Iris pigment epithelial cell (primary cell): Measurements from ENCODE around the gene SLC29A3.

ENCODE experiments used
- DNase-seq: peaks from one replicate; pipeline ENCODE4 v3.0.0-alpha.2; 2011; ENCODE audit warnings: low read depth

The SLC29A3 gene

DNA sequence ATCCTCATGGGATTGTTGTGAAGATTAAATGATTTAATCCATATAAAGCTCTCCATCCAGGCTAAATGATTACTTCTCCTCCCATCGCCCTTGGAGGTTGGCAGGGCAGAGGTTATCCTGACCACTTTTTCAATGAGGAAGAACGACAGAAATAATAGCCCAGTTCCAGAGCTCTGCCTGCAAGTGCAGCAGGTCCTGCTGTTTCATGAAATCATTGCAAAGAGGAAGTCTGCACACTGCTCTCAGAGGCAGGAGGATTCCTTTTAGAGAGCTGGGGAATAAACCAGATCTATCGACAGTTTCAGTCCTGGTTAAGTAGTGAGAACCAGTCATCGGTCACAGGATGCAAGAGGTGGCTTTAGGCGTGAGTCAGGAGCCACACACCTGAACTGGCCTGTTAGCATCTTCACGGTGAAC, 52.7 kb downstream of the SLC29A3 start:
- no peak for DNase-seq

DNA sequence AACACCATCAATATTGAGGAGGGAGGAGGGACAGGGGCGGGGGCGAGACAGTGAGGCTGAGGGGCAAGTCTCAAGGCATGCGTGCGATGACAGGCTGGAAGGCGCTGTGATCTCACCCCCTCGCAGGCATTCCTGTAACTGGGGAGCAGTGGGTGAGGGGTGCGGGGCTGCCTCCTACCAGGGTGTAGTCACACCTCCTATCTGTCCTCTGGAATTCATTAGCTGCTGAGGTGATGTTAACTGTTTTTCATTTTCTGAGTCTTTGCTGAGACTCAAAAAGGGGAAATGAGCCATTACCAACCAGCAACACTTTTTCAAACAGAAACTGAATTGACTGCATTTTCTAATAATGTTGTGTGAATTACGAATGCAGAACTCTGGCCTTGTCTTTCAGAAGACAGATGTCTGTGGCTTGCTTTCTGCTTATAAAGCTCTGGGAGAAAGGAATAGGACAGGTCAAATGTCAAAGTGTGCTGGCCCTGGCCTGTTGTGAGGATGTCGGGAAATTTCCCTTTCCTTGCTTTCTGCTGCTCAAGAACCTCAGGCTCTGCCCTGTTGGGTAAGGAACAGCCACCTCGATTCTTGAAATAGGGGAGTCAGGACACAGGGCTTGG, 53.9 kb downstream of the SLC29A3 start:
- no peak for DNase-seq

DNA sequence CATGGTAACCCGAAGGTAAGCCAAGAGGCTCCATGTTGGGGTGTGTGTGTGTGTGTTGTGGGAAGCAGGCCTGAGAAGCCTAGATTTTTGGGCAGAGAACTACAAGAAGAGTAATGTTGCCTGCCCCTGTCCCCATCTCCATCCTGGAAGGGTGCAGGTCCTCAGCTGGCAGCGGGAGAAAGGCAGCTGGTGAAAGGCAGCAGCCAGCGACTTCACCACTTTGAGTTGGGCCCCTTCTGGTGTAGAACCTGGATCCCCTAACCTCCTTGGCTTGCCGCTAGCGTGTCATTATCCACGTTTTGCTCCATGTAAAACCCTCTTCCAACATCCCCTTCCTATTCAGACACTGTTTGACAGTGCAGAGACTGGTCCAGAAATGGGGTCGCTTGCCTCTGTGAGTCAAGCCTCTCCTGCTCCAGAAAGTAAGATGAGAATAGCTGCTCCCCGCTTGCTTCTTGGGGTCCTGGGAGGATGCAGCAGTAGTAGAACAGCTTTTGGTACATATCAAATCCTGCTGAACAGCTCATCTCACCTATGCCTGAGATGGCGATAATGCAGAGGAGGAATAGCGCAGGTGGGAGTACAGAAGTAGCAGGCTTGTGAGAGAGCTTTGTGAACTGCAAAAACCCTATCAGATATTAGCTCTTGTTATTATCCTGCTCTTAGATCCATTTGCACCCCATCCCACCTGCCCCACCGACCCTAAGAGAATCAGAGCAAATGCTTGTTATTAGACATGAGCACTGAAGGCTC, 55.6 kb downstream of the SLC29A3 start:
- no peak for DNase-seq

DNA sequence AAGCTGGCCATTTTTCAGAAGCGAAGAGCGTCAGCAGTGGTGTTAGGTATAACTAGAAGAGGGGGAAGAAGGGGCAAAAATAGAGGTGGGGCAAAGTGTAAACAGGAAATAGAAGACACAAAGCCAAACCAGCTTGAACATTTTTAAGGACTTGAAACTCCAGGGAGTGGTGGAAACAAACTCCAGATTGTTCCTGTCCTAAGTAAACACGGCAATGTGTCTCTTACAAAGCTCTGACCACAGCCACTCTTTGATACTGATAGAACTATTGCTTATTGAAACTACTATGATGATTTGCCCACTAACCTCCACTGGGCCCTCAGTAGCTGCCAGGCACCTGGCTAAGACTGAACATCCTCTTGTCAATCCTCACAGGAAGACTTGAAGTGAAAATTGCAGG, 56.9 kb downstream of the SLC29A3 start:
- no peak for DNase-seq

DNA sequence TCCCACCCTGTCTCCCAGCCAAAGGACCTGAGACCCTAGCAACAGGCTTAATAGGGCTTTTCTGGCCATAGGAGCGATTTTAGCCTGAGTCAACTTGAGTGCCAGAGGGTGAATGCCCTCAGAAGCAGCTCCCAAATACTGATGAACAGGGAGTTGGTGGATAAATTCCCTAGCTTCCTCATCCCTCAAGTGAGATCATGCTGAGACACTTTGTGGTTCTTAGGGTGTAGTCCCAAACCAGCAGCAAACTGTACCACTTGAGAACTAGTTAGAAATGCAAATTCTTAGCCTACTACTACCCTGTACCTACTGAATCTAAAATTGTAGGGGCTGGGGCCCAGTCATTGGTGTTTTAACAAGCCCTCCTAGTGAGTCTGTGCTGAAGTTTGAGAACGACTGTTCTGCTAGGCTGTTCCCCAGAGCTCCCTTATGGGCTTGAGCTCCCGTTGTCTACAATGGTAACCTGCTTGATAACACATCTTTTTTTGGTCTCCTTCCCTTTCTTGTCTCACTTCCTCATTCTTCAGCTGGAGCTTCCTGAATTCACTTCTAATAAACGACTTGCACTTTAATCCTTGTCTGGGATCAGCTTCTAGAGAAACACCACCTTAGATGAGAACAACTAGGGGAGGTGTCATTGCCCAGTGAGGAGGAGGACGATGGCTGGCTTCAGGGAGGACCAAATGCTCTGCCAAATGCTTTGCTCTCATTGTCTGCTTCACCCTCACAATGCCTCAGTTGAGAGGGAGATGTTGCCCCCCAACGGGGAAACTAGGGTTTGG, 59.5 kb downstream of the SLC29A3 start:
- no peak for DNase-seq

DNA sequence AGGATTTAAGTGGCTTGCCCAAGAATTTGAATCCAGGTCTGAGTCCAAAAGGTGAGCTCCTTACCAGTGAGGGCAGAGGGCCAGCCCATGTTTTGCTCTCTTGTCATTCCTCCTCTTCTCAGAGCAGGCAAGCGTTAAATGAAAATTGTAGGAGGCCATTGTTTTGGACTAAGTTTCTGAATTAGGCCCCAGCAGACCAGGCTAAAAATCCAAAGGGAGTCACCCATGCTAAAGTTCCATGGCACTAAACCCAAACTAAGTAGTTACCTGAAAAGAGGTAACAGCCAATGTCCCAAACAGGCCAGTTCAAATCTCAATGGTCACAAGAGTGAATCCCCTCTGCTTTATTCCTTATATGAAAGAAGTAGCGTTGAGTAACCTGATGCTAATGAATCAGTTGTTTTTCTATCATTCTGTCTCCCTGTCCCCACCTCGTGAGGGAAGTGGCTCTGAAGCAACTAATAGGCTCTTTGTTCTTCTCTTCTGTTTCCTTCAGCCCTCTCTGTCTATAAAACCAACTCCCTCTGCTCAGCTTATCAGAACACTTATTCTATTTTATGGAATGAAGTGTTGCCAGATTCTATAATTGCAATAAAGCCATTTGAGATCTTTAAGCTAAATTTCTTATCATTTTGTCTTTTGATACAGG, 60.2 kb downstream of the SLC29A3 start:
- DNase-seq = no peak

DNA sequence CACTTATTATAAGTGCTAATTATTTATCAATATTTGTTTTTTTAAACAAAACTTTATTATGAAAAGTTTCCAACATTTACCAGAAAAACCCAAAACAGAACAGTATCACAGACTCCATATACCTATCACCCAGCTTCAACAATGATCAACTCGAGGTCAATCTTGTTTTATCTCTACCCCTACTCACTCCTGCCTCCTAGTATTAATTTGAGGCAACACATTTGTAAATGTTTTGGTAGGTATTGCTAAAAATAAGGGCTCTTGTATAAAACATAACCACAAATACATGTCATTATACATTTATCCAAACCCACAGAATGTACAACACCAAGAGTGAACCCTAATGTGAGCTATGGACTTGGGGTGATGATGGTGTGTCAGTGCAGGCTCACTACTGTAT, 61.8 kb downstream of the SLC29A3 start:
- DNase-seq = no peak

DNA sequence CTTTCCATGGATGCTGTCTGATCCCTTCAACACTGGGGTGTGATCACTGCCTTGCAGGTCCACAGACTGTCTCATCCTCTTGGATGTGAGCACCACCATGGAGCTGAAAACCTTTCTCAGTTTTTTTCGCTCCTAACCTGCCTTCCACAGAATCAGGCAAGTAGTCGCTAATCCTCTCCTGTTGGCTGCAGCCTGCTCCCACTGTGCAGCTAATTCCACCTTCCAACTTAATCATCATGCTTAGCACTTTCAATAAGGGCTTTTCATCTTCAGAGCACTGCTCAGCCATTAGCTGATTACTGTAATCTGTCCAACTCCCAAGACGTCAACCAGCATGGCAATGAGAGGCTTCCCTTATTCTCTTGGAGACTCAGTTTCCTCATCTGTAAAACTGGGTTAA, 62.6 kb downstream of the SLC29A3 start:
- no peak for DNase-seq

DNA sequence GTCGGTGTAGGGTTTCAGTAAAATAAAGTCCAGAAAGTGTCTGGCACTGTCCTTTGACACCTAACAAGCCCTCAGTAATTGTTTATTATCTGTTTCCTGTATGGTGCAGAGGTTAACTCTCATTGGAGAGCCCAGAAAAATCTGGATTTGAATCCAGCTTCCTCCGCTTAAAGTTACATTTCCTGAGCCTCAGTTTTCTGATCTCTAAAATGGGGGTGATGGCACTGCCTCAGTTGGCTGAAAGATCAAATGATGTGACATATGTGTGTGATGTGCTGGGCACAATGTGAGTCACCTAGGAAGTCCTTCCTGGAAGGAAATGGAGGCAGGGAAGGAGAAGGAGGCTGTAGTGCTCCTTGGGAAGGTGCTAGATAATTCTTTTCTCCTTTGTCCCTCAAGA, 63.0 kb downstream of the SLC29A3 start:
- no peak for DNase-seq

DNA sequence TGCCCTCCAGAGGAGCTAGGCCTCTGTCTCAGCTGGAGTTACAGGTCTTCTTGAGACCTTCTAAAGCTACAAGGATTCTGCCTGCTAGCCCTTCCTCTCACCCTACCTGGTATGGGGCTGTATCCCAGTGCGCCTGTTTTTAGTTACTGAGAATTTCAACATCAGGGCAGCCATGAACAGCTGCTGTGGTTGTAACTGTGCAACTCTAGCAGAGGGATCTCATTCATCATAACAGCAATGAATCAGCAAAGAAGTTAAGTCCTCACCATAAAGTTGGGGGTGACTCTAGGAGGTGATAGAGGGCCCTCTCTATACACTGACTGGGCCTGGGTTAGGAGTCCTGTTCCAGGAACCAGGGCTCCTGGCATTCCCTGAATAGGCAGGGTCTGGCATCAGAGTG, 63.7 kb downstream of the SLC29A3 start:
- peak; percentile 14 for DNase-seq

DNA sequence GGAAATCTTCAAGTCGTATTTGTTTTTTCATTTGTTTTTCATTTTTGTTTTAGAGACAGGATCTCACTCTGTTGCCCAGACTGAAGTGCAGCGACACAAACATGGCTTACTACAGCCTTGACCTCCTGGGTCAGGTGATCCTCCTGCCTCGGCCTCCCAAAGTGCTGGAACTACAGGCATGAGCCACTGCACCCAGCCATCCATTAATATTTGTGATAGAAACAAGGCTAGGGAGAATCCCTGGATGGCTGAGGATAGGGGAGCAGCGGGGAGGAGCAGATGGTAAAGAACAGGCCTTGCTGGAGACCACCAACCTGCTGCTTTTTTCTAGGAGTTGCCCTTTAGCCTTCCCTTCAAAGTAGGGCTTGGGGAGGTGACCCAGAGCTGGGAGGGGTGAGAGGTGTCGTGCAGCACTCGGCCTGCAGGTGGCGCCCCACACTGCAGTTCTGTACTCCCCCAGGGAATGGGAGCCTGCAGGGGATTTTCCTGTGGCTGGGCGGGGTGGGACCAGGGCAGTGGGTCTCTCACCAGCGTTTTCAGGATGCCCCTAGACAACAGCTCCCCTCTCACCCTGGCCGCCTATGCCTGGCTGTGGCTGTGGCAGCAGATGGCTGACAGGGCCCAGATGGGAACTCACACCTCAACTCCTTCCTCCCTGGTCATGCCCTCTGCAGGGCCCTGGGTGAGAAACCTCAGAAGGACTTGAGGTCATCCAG, 65.1 kb downstream of the SLC29A3 start:
- peak; percentile 26 for DNase-seq

DNA sequence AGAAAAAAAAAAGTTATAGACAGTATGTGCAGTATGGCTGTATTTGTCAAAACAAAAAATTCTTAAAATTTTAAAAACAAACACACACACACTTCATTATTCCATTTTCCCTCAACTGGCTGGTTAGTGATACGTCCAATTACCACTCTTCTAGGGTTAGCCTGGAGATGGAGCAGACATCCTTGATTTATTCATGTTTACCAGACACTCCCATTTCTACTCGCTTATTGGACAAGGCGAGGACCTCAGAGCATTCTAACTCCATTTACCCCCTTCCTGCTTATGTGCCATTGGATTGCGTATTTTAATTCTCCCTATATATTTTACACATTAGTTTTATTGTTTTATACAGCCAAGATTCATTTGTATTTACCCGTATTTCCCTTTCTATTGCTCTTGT, 69.1 kb downstream of the SLC29A3 start:
- no peak for DNase-seq

DNA sequence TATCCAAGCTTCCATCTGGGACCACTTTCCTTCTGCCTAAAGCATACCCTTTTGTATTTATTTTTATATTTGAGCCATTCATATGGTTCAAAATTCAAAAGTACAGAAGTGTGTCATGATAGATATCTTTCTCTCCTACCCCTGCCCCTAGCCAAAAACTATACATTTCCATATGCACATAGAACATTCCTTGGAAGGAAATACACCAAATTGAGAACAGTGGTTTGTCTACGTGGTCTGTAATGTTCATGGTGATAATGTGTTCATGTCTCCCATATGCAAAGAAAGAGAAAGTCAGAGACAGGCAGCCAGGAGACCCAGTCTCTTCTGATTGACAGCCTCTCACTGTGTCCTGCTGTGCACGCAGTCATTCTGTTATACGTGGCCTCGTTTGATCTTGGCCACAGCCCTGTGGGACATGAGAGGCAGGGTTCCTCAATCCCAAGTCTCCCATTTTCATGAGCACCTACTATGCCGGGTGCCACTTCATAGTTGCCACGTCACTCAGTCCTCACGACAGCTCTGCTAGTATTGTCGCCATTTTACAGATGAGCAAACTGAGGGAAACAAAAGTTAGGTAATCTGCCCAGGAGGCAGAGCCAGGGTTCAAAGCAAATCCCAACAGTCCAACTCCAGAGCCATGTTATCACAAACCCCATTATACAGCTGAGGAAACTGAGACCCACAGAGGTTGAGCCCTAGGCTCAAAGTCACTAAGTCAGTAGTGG, 69.7 kb downstream of the SLC29A3 start:
- DNase-seq = no peak

DNA sequence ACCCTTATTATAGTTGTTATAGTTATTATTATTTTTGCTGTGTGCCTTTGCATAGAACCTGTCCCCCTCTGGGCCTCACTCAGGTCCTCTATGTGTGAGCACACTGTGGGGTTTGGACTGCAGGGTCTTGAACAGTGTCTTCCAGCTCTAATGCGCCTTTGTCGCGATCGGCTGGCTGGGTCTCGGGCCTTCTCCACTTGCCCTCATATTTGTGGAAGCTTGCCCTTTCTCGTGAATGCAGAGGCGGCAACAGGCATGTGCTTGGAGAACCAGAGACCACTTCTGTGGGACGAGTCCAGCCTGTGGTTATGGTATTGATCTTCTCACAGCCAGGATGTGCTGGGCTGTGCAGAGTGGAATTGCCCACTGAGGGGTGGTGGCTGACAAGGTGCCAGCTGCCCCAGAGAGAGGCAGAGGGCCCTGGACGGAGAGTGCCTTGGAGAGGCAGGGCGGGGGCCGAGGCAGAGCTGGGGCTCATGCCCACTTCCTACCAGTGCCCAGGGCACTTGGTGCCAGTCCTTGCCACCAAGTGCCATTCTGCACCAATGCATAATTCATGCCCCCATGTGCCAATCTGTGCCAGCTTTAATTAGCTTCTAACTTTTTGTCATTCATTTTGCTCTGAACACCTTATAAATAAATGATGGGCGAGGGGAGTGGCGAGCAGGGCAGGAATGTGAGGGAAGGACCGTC, 70.9 kb downstream of the SLC29A3 start:
- no peak for DNase-seq

DNA sequence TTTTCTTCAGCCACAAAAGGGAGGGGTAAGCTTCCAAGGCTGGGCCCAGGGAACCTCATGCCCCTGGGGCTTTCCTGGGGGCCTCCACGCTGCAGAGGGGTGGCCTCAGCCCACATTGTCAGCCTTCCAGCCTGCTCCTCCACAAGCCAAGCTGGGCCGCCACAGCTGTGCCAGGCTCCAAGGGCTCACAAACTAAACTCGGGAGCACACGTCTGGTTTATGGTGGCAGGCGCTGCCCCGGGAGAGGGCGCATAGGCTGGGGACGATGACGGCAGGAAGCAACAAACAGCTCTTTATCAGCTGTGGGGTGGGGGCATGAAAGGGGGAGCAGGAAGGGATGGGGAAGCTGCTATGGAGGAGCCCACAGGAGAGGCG, 71.4 kb downstream of the SLC29A3 start:
- no peak for DNase-seq

DNA sequence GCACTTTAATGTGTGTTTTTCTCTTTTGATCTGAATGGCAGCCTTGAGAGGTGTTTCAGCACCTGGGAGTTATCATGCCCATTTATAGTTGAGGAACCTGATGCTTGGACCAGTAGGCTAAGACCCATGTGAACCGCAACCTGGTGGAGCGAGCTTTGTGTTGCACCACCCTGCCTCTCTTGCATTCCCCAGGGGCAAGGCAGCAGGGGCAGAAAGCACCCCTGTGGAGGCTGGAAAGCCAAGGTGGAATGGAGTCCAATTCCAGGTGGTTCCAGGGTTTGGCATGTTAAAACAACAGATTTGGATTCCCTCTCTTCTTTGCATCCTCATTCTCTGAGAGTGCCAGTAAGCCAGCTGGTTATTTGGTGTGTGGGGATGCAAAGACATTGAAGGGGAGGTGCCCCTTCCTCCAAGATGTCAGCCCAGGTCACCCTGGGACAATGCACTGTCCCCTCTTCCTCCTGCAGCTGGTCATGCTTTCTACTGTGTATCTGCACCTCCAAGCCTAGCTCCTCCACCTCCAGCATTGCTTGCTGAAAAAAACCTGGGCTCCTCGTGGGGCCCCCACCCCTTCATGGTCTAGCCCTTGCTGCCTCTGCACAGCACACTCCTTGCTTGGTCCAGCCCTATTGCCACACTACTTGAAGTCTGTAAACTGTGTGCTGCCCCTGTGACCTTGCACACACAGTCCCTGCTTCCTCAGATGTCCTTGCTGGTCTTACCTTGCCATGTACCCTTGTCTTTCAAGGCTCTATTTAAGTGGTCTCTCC, 72.0 kb downstream of the SLC29A3 start:
- DNase-seq = no peak

DNA sequence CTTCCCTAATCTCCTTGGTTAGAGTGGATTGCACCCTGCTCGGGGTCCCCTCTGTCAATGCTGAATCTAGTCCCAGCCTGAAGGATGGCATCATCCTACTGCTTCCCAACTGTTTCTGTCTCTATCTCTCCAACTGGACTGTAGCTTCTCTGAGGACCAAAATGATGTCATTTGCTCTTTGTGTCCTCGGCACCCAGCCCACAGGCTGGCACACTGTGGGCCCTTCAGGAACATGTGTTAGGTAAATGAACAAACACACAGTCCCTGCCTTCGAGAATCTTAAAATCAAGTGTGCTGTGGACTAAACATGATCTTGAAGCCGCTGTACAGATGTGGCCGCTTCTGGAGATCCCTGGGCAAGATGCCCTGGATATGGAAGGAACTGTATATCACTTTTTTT, 72.6 kb downstream of the SLC29A3 start:
- no peak for DNase-seq

DNA sequence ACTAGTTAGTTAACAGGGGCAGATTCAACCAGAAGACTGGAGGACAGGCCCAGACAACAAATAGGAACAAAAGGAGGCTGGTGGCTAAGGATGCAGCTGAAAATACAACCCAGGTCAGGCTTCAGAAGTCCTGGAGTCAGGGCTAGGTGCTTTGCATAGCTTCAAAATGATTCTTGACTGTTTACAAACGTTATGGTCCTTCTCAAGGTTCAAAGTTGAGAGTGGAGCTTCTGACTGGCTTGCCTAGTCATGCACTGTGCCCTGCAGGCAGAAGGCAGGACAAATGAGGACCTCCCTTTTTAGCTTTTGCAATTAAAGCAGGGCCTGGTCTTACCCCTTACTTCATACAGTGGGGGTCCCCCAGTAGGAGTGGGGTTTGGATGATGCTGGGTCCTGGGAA, 73.2 kb downstream of the SLC29A3 start:
- no peak for DNase-seq

DNA sequence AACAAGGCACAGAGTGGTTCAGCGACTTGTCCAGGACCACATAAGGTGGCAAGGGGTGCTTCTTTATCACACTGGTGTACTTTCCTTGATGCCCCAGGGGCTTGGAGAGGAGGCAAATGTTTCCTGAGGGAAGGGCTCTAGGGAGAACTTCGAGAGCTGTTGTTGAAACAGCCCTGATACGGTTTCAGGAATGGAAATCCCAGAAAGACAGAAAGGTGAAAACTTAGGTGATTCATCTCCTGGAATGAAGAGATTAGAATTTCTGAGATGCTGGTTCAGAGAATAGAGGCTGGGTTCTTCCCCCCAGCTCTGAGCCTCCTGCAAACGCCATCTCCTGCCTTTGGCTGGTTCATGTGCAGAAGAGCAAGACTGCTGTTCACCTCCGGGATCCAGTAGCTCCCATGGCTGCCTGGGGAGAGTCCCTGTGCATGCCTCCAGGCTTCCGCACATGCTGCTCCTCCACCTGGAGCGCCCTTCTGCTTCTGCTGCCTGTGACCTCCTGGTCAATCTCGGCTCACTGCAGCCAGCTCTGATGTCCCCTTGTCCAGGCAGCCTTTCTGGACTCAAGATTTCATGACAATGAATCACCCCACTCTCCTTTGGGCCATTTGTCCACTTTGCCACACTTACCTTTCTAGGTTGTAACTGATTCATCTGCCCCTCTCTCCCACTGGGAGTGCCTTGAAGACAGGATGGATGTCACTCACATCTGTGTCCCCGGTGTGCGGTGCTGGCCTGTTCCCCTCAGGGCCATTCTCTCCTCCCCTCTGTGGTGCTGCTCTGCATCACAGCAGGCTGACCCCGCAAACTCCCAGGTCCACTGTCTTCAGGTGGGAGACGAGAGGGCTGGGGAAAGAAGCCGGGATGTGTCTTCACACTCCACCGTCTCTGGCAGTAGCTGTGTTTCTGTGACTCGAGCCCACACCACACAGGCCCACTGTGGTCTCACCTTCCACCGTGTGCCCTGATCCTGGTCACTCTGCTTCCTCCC, 74.0 kb downstream of the SLC29A3 start:
- no peak for DNase-seq
